HG02571 (cell line): Measurements from ENCODE around the gene ZNF513.
"Not testable (repeated sequence)": the region's sequence is repeated elsewhere in the genome, so short reads cannot be mapped to it uniquely, and the experiment has no call there.

ENCODE experiments used
- ATAC-seq: cut with Tn5 transposase; IDR thresholded peaks from one replicate; pipeline ENCODE4 v1.9.1; 2021; ENCODE audit warnings: mild to moderate bottlenecking, moderate library complexity; ENCODE audit not compliant: unreplicated experiment

ZNF513 gene, protein sequence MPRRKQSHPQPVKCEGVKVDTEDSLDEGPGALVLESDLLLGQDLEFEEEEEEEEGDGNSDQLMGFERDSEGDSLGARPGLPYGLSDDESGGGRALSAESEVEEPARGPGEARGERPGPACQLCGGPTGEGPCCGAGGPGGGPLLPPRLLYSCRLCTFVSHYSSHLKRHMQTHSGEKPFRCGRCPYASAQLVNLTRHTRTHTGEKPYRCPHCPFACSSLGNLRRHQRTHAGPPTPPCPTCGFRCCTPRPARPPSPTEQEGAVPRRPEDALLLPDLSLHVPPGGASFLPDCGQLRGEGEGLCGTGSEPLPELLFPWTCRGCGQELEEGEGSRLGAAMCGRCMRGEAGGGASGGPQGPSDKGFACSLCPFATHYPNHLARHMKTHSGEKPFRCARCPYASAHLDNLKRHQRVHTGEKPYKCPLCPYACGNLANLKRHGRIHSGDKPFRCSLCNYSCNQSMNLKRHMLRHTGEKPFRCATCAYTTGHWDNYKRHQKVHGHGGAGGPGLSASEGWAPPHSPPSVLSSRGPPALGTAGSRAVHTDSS

DNA sequence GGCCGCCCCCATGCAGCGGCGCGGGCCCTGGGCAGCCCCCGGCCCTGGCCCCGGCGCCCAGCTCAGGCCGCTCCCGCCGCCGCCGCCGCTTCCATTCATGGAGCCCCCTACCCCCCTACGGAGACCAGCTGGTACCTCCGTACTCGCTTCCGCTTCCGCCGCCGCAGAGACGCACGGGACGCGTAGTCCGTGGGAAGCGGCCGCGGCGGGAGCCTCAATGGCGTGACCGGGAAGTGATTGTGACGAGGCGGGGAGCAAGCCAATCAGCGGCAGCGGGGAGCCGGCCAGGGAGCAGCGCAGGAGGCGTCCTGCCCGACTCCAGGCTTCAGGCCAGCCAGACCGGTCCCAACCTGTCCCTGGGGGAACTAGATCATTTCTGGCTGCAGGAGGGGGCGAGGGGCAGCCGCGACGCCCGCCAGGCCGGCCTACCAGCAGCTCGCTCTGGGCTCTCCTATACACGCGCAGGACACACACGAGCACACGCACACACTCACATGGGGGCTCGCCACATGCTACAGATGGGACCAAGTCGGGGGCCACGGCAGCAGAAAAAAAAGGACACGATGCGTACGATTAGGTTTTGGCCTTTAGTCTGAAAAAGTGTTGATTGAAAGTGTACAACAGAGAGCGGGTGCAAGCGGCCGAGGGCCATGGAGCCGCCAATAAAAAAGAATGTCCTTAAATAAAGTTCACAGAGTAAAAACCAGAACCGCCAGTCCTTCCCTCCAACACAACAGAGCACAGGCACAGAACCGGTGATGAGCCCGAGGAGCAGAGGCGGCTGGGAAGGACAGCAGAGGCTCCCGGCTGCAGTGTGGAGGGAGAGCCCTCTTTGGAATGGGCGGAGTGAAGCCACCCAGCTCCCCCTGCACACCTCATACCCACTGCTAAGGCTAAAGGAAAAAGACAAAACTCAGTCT, at the start of gene ZNF513:
TSS of gene ZNF513 (minus strand) at position 109 of the 920 bp plus-strand sequence. CDS start 208 bp downstream, outside the sequence.
- peak; percentile 85 for ATAC-seq

DNA sequence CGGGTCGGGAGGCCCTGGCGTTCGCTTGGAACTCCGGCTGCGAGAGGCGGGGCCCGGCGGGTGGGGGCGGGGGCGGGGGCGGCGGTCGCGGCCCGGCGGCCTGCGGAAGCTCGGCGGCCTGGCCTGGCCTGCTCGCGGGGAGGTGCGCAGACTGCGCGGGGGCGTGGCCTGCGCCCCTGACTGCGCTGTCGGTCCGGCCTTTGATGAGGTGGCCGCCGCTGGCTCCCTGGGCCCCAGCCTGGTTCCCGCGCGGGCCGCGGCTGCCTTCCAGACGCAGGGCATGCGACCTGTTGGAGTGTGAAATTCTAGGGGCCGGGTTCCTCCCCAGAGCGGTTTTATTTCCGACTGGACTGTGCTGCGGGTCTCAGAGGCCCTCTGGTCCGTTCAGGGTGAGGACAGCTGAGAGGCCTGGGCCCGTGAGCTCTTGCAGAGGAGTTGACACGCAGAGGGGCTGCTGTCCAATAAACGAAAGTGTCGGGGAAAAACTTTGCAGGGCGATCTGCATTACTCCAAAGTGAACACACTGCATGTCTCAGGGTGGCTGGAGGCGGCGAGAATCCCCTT, 48.5 kb upstream of the ZNF513 start:
- peak; percentile 79 for ATAC-seq

- peak; percentile 77 for ATAC-seq
Measured at GRCh38 chr2:27428213-27428977, 47.9 kb upstream of the ZNF513 start, which contains the start of gene NRBP1. Gene NRBP1 (plus strand): TSS chr2:27428631. CDS start chr2:27433274, 4,643 bp downstream.

GRCh38 chr2:27427863-27428212, 47.3 kb upstream of the ZNF513 start:
- ATAC-seq, result no peak

DNA sequence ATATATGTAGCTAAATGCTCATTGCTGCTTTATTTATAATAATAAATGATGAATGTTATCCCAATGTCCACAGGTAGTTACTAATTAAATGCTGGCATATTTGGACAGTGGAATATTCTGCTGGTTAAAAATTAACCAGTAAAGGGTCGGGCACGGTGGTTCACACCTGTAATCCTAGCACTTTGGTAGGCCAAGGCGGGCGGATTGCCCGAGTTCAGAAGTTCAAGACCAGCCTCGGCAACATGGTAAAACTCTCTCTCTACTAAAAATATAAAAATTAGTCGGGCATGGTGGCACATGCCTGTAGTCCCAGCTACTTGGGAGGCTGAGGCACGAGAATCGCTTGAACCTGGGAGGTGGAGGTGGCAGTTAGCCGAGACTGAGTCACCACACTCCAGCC, 44.5 kb upstream of the ZNF513 start:
- not testable (repeated sequence) for ATAC-seq

DNA sequence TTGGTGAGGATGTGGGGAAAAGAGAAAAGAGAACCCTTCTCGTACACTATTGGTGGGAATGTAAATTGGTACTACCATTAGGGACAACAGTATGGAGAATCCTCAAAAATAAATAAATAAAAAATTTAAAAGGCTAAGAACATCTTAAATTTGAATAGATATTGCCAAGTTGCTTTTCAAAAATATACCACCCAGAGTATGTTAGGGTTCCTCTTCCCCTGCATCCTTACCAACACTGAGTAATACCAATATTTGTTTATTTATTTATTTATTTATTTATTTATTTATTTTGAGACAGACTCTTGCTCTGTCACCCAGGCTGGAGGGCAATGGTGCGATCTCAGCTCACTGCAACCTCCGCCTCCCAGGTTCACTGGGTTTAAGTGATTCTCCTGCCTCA, 42.4 kb upstream of the ZNF513 start:
- no peak for ATAC-seq

GRCh38 chr2:27421660-27422250, 41.2 kb upstream of the ZNF513 start:
- ATAC-seq, result no peak

- no peak for ATAC-seq
Measured at GRCh38 chr2:27420996-27421395, 40.5 kb upstream of the ZNF513 start.

DNA sequence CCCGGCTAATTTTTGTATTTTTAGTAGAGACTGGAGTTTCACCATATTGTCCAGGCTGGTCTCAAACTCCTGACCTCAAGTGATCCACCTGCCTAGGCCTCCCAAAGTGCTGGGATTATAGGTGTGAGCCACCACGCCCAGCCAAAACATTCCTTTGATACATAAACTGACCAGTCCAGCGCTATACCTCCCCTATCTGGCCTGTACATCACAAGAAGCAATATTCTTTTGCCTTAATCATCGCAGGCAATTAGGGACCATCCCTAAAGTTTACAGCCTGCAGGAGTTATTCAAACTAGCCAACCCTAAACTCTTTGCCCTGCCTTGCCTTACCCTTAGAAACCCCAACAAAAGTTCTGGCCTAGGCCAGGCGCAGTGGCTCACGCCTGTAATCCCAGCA, 35.6 kb upstream of the ZNF513 start:
- ATAC-seq, result no peak

DNA sequence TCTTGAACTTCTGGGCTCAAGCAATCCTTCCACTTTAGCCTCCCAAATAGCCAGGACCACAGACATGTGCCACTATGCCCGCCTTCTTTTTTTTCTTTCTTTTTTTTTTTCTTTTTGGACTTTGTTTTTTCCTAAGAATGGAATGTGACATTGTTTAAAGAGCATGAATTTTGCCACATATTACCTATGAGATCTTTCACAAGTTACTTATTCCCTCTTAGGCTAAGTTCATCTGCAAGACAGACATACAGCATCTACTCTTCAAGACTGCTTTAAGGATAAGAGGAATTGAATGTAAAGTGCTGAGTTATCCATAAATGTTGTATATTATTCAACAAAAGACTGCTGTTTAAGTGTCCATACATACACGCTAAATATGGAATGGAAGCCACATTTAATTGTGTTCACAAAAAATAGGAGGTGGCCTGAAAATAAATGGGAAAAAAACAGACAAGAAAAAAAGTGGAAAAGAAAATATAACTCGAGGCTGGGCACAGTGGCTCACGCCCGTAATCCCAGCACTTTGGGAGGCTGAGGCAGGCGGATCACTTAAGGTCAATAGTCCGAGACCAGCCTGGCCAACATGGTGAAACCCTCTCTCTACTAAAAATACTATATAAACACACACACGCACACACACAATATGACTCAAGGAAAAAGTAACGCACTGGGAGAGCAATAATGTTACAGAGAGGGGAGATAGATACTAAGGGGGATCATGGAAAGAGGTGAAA, 32.1 kb upstream of the ZNF513 start:
- no peak for ATAC-seq

DNA sequence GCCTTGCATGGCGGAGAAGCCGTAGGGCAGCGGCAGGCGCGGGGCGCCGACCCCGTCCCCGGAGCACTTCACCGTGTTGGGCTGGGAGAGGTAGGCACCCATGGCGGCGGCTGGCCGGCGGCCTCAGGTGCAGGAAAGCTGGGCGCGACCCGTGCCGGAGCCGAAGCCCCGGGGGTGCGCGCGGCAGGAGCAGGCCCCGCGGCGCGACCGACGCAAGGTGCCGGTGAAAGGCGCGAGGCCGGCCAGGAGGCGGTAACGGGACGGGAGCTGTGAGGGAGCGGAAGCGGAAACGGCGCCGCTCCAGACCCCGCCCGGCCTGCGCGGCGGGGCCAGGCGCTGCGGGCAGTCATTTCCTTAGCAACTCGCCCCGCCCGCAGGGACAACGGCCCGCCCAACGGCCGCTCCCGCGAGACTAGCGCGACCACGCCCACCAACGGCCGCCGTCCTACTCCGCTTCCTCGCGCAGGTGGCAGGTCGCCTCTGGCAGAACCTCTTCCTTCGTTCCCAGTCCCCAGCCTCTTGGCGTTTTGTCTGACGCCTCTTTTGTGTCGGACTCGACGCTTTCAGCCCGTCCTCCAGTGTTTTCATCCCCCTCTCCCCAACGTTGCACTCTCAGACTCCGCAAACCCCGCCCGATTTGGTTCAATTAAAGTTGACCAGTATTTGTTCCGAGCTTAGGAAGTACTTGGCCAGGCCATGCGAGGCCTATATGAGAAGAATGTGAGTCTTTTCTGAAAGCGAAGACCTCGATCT, 29.0 kb upstream of the ZNF513 start, which contains the start of gene PPM1G:
TSS of gene PPM1G (minus strand) at position 271 of the 753 bp plus-strand sequence. CDS start at position 102, 169 bp downstream.
- peak; percentile 91 for ATAC-seq

DNA sequence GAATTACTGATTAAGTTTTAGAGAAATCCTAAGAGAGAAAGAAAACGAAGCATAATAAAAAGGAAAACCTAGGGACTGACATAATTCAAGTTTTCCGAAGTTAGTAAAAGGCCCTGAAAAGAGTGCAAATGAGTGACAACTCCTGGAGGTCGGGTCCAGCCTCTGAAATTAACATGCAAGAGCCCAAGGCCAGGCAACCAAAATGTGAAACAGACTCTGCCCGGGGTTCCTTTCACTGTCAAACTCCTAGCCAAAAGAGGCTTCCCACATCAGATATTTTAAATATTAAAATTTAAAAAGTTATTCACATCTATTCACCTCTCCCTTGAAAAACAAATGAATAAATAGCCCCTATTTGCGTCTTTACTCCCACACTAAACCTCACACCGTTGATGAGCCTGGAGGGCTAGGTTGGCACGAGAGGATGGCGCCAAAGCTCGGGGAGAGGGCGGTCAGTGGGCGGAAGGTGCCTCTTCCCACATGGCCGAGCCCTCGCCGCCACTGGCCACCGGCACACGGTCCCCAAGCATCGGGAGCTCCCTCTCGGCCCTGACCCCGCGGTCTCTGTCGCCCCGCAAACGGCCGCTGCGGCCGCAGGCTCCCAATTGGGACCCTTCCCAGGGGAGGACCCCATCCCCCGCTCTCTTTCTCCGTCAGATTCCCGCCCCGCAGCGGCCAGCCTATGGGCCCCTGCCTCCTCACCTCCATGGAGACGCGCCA, 28.2 kb upstream of the ZNF513 start:
- peak; percentile 31 for ATAC-seq

DNA sequence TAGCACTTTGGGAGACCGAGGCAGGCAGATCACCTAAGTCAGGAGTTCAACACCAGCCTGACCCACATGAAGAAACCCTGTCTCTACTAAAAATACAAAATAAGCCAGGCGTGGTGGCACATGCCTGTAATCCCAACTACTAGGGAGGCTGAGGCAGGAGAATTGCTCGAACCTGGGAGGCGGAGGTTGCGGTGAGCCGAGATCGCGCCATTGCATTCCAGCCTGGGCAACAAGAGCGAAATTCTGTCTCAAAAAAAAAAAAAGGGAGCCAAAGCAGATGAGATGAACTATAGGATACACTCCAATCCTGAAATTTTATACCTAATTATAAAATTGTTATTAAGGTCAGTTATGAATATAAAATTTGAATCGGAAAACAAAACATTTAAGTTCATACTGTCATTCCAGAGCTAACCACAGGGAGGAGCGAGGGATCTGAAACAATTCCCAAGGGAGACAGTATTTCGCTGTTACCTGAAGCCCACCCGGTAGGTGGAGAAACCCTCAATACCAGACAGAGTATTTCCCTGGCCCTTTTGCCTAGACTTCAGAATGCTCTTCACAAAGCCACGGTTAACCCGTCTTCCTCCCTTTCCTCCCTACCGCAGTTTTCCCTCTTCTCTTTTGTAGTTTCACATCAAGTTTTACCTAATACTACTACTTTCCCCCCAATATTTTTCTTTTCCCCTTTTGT, 27.4 kb upstream of the ZNF513 start:
- ATAC-seq, result no peak

- no peak for ATAC-seq
Measured at GRCh38 chr2:27400348-27401135, 20.0 kb upstream of the ZNF513 start.

- no peak for ATAC-seq
Measured at GRCh38 chr2:27398962-27399361, 18.4 kb upstream of the ZNF513 start.

- no peak for ATAC-seq
Measured at GRCh38 chr2:27393225-27393624, 12.7 kb upstream of the ZNF513 start.
